Large intestine (tissue), 3 donors: ENCODE measurements around the gene RIPK3. TPM values are rescaled to one million over a fixed set of nuclear protein-coding genes. Genes with fewer than 3 reads are reported as not detected.

ENCODE experiments used
- DNase-seq, 2 donors: peaks; one replicate each; pipeline versions ENCODE4 v3.0.0 to v3.0.0-alpha.2; 2013
- H3K27ac ChIP-seq: one replicate; pipeline ENCODE4 v1.5.1; 2013; ENCODE audit warnings: low read length
- H3K27me3 ChIP-seq: 2 replicates; pipeline ENCODE4 v1.6.1; 2013; ENCODE audit warnings: low read length; ENCODE audit not compliant: control insufficient read depth, insufficient read depth
- H3K36me3 ChIP-seq: 2 replicates; pipeline ENCODE4 v1.6.1; 2013; ENCODE audit warnings: low read length; ENCODE audit not compliant: control insufficient read depth, insufficient read depth
- H3K4me1 ChIP-seq: one replicate; pipeline ENCODE4 v1.6.1; 2013; ENCODE audit warnings: low read length; ENCODE audit not compliant: control insufficient read depth, insufficient read depth
- H3K4me3 ChIP-seq: one replicate; pipeline ENCODE4 v1.5.1; 2013; ENCODE audit warnings: low read length
- H3K9me3 ChIP-seq: one replicate; pipeline ENCODE4 v1.6.1; 2013; ENCODE audit warnings: mild to moderate bottlenecking, low read depth, low read length, moderate library complexity; ENCODE audit not compliant: control insufficient read depth
- WGBS: methylation state at CpG from one replicate; pipeline ENCODE4 v1.1.5; 2013; ENCODE audit warnings: low lambda C conversion rate; ENCODE audit not compliant: insufficient coverage; 5-methylcytosine and 5-hydroxymethylcytosine counted together
- polyA plus RNA-seq: library from polyadenylated mRNA; unstranded; fragments of 120-200 nt; gene quantifications from one replicate; pipeline ENCODE4 v1.2.1, GENCODE V29; 2013

The RIPK3 gene
- polyA plus RNA-seq, 1 donor = 14.8 TPM

GRCh38 chr14:24369907-24370687 is 30.3 kb upstream of the RIPK3 start:
- DNase-seq = no peak
- H3K4me3 ChIP-seq = no peak overlapping the region
- peaks cover 2% of the 10 kb centered on the region for H3K9me3 ChIP-seq
- H3K36me3 ChIP-seq = peaks cover 14% of the 10 kb centered on the region
- no peaks in the 10 kb centered on the region for H3K27me3 ChIP-seq
- H3K27ac ChIP-seq = no peak overlapping the region
- peaks cover 12% of the 10 kb centered on the region for H3K4me1 ChIP-seq
- WGBS = no CpG with 5 or more reads among the region's 32 CpGs

- no peaks in the 10 kb centered on the region for H3K27me3 ChIP-seq
- DNase-seq = no peak
- peak overlapping the region; percentile 61 for H3K4me3 ChIP-seq
- peak overlapping the region; percentile 54 for H3K27ac ChIP-seq
- WGBS = no CpG with 5 or more reads among the region's 20 CpGs
- peaks cover 13% of the 10 kb centered on the region for H3K4me1 ChIP-seq
- H3K36me3 ChIP-seq = peaks cover 14% of the 10 kb centered on the region
- H3K9me3 ChIP-seq = peaks cover 2% of the 10 kb centered on the region
Measured at GRCh38 chr14:24369463-24369862, 29.7 kb upstream of the RIPK3 start.

GRCh38 chr14:24368562-24369252 is 28.9 kb upstream of the RIPK3 start:
- H3K36me3 ChIP-seq = peaks cover 13% of the 10 kb centered on the region
- H3K27me3 ChIP-seq = no peaks in the 10 kb centered on the region
- H3K4me1 ChIP-seq = peaks cover 13% of the 10 kb centered on the region
- peak overlapping the region; percentile 62 for H3K27ac ChIP-seq
- DNase-seq = peak; percentile 70 to 73
- H3K4me3 ChIP-seq = peak overlapping the region; percentile 61
- H3K9me3 ChIP-seq = peaks cover 2% of the 10 kb centered on the region
- no CpG with 5 or more reads among the region's 52 CpGs for WGBS

- Histone ChIP-seq H3K27ac (peak overlapping the region; percentile 62), H3K36me3 (peaks cover 7% of the 10 kb centered on the region), H3K4me3 (peak overlapping the region; percentile 61), H3K9me3 (peaks cover 2% of the 10 kb centered on the region), H3K4me1 (peaks cover 13% of the 10 kb centered on the region), H3K27me3 (no peaks in the 10 kb centered on the region)
- no CpG with 5 or more reads among the region's 15 CpGs for WGBS
- DNase-seq = peak in 1 of 2 donors; percentile 33
Measured at GRCh38 chr14:24368212-24368561, 28.4 kb upstream of the RIPK3 start.

- DNase-seq = peak; percentile 66 to 83
- Histone ChIP-seq H3K27me3 (no peaks in the 10 kb centered on the region), H3K36me3 (peaks cover 4% of the 10 kb centered on the region), H3K9me3 (peaks cover 2% of the 10 kb centered on the region), H3K4me3 (peak within 1 kb of the TSS; percentile 61), H3K27ac (peak within 1 kb of the TSS; percentile 94), H3K4me1 (peaks cover 13% of the 10 kb centered on the region)
- 0% methylated on average over 1 of the region's 21 CpGs for whole genome bisulfite sequencing
Measured at GRCh38 chr14:24367514-24368211, 27.9 kb upstream of the RIPK3 start, which contains the start of gene NFATC4. NFATC4 (plus strand) TSS chr14:24368184; CDS start chr14:24368341, 157 bp downstream.

GRCh38 chr14:24366721-24367513 is 27.1 kb upstream of the RIPK3 start:
- H3K27me3 ChIP-seq = no peaks in the 10 kb centered on the region
- DNase-seq = peak; percentile 91 to 99
- H3K4me1 ChIP-seq = peaks cover 13% of the 10 kb centered on the region
- H3K4me3 ChIP-seq = peak overlapping the region; percentile 53
- 0% methylated on average over 1 of the region's 40 CpGs for WGBS
- H3K27ac ChIP-seq = peak overlapping the region; percentile 94
- peaks cover 2% of the 10 kb centered on the region for H3K9me3 ChIP-seq
- no peaks in the 10 kb centered on the region for H3K36me3 ChIP-seq

GRCh38 chr14:24366413-24366720 is 26.6 kb upstream of the RIPK3 start:
- DNase-seq = no peak
- Histone ChIP-seq H3K27me3 (no peaks in the 10 kb centered on the region), H3K4me1 (peaks cover 13% of the 10 kb centered on the region), H3K27ac (peak overlapping the region; percentile 94), H3K4me3 (peak overlapping the region; percentile 53), H3K36me3 (no peaks in the 10 kb centered on the region), H3K9me3 (peaks cover 2% of the 10 kb centered on the region)
- 0% methylated on average over 5 of the region's 16 CpGs for WGBS

GRCh38 chr14:24365600-24366412 is 26.0 kb upstream of the RIPK3 start:
- Histone ChIP-seq H3K27me3 (no peaks in the 10 kb centered on the region), H3K36me3 (no peaks in the 10 kb centered on the region), H3K4me3 (peak overlapping the region; percentile 53), H3K4me1 (peaks cover 13% of the 10 kb centered on the region), H3K9me3 (peaks cover 2% of the 10 kb centered on the region), H3K27ac (peak overlapping the region; percentile 94)
- peak; percentile 92 to 93 for DNase-seq
- WGBS = no CpG with 5 or more reads among the region's 28 CpGs

- Histone ChIP-seq H3K4me1 (peaks cover 13% of the 10 kb centered on the region), H3K9me3 (peaks cover 2% of the 10 kb centered on the region), H3K36me3 (no peaks in the 10 kb centered on the region), H3K4me3 (no peak overlapping the region), H3K27me3 (no peaks in the 10 kb centered on the region), H3K27ac (no peak overlapping the region)
- DNase-seq = no peak
- no CpG with 5 or more reads among the region's 1 CpG for WGBS
Measured at GRCh38 chr14:24364841-24365240, 25.1 kb upstream of the RIPK3 start.
